Loucy (cell line): ENCODE measurements around the gene NBAS.

Experiments used
- H2AFZ ChIP-seq: fragments of 200-600 bp; sonication (generic); 2 replicates; pipeline ENCODE4 v1.6.0; 2016; ENCODE audit warnings: antibody characterized with exemption, mild to moderate bottlenecking, low read length, moderate library complexity
- H3F3A ChIP-seq: fragments of 200-600 bp; 2 replicates; pipeline ENCODE4 v1.6.0; 2016; ENCODE audit warnings: antibody characterized with exemption, low read depth, mild to moderate bottlenecking
- H3K27me3 ChIP-seq: fragments of 200-600 bp; sonication (generic); 2 replicates; pipeline ENCODE4 v1.6.1; 2014; ENCODE audit warnings: low read length, mild to moderate bottlenecking; ENCODE audit not compliant: insufficient read depth, poor library complexity, severe bottlenecking
- H3K36me3 ChIP-seq: fragments of 200-600 bp; sonication (generic); 2 replicates; pipeline ENCODE4 v1.6.1; 2016; ENCODE audit warnings: low read length; ENCODE audit not compliant: insufficient read depth
- H3K4me1 ChIP-seq: fragments of 200-600 bp; sonication (generic); 2 replicates; pipeline ENCODE4 v1.5.1; 2014; ENCODE audit warnings: low read length, mild to moderate bottlenecking; ENCODE audit not compliant: insufficient read depth, poor library complexity, severe bottlenecking
- H3K4me2 ChIP-seq: fragments of 200-600 bp; sonication (generic); 2 replicates; pipeline ENCODE4 v1.6.0; 2014; ENCODE audit warnings: antibody characterized with exemption, low read length, low read depth, mild to moderate bottlenecking; ENCODE audit not compliant: poor library complexity, severe bottlenecking
- H3K4me3 ChIP-seq: fragments of 200-600 bp; sonication (generic); 2 replicates; pipeline ENCODE4 v1.5.1; 2014; ENCODE audit warnings: low read length, mild to moderate bottlenecking, mixed read lengths; ENCODE audit not compliant: poor library complexity, severe bottlenecking
- H3K79me2 ChIP-seq: fragments of 200-600 bp; sonication (generic); 2 replicates; pipeline ENCODE4 v1.6.1; 2014; ENCODE audit warnings: low read length; ENCODE audit not compliant: insufficient read depth
- H3K9ac ChIP-seq: fragments of 200-600 bp; sonication (generic); 2 replicates; pipeline ENCODE4 v1.6.0; 2014; ENCODE audit warnings: mild to moderate bottlenecking, low read depth, low read length, moderate library complexity; ENCODE audit not compliant: poor library complexity, severe bottlenecking
- H3K9me2 ChIP-seq: fragments of 200-600 bp; sonication (generic); replicated peaks from 2 replicates; pipeline ENCODE4 v1.6.1; 2016; ENCODE audit warnings: low read depth, low read length, mixed read lengths
- H3K9me3 ChIP-seq: fragments of 200-600 bp; sonication (generic); 2 replicates; pipeline ENCODE4 v1.6.1; 2014; ENCODE audit warnings: mild to moderate bottlenecking, antibody characterized with exemption, low read length, low read depth; ENCODE audit not compliant: insufficient read depth
- H4K20me1 ChIP-seq: fragments of 200-600 bp; sonication (generic); 2 replicates; pipeline ENCODE4 v1.6.0; 2014; ENCODE audit warnings: antibody characterized with exemption, low read length, mild to moderate bottlenecking; ENCODE audit not compliant: insufficient read depth, poor library complexity, severe bottlenecking
- CTCF ChIP-seq: fragments of 200-600 bp; sonication (generic); conservative IDR thresholded peaks from 2 replicates; pipeline ENCODE4 v1.5.1; 2014; ENCODE audit warnings: mild to moderate bottlenecking, antibody characterized with exemption, low read length
- EZH2phosphoT487 ChIP-seq: fragments of 200-600 bp; IDR thresholded peaks from 2 replicates; pipeline ENCODE4 v1.6.1; 2018; ENCODE audit warnings: antibody characterized with exemption, mild to moderate bottlenecking, moderate library complexity, borderline replicate concordance

The NBAS gene

GRCh38 chr2:15224641-15225040, 336.5 kb downstream of the NBAS start:
- no peaks in the 10 kb centered on the region for H4K20me1 ChIP-seq
- H3F3A ChIP-seq, result no peaks in the 10 kb centered on the region
- H2AFZ ChIP-seq, result no peak overlapping the region
- TF ChIP-seq EZH2phosphoT487 (no peak), CTCF (no peak)
- H3K9me2 ChIP-seq, result no peaks in the 10 kb centered on the region
- H3K9ac ChIP-seq, result no peak overlapping the region
- no peaks in the 10 kb centered on the region for H3K9me3 ChIP-seq
- peaks cover 35% of the 10 kb centered on the region; the same call in 1 of the 2 replicates for H3K36me3 ChIP-seq
- no peaks in the 10 kb centered on the region for H3K79me2 ChIP-seq
- no peak overlapping the region for H3K4me2 ChIP-seq
- no peak overlapping the region for H3K4me3 ChIP-seq
- H3K27me3 ChIP-seq, result no peaks in the 10 kb centered on the region
- peaks cover 12% of the 10 kb centered on the region for H3K4me1 ChIP-seq

- Histone ChIP-seq H3K4me3 (no peak overlapping the region), H3K4me1 (peaks cover 12% of the 10 kb centered on the region), H2AFZ (no peak overlapping the region), H3K36me3 (peaks cover 36% of the 10 kb centered on the region; the same call in 1 of the 2 replicates), H3K9ac (no peak overlapping the region), H3K79me2 (no peaks in the 10 kb centered on the region), H3K27me3 (no peaks in the 10 kb centered on the region), H3K9me3 (no peaks in the 10 kb centered on the region), H3K9me2 (no peaks in the 10 kb centered on the region), H4K20me1 (no peaks in the 10 kb centered on the region), H3K4me2 (no peak overlapping the region), H3F3A (no peaks in the 10 kb centered on the region)
- TF ChIP-seq CTCF (no peak), EZH2phosphoT487 (no peak)
Observed at GRCh38 chr2:15223887-15224286, 337.2 kb downstream of the NBAS start.

GRCh38 chr2:15222856-15223255, 338.3 kb downstream of the NBAS start:
- no peaks in the 10 kb centered on the region for H3K27me3 ChIP-seq
- peaks cover 36% of the 10 kb centered on the region; the same call in 1 of the 2 replicates for H3K36me3 ChIP-seq
- H3F3A ChIP-seq, result no peaks in the 10 kb centered on the region
- no peaks in the 10 kb centered on the region for H3K79me2 ChIP-seq
- H3K9me2 ChIP-seq, result no peaks in the 10 kb centered on the region
- peaks cover 12% of the 10 kb centered on the region for H3K4me1 ChIP-seq
- no peak overlapping the region for H3K4me3 ChIP-seq
- H3K4me2 ChIP-seq, result no peak overlapping the region
- H4K20me1 ChIP-seq, result no peaks in the 10 kb centered on the region
- no peak overlapping the region for H2AFZ ChIP-seq
- H3K9me3 ChIP-seq, result no peaks in the 10 kb centered on the region
- no peak for TF ChIP-seq CTCF
- TF ChIP-seq EZH2phosphoT487, result no peak
- H3K9ac ChIP-seq, result no peak overlapping the region
